Measurements from ENCODE around the gene PRKN.

DNA sequence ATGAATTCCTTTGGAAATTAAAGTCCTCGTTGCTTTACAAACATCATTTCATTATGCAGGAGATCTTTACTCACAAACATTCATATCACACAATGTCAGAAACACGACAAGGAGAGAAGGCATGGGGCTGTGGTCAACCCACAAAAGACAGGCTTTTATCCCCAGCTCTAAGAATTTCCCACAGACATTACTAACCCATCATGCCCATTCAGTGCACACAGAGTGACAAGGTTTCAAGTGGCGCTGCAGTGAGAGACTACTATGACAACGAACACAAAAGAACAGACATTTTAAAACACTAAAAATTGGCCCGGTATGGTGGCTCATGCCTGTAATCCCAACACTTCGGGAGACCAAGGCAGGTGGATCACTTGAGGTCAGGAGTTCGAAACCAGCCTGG is 873.9 kb downstream of the PRKN start:
- TF ChIP-seq, protein P1, sequence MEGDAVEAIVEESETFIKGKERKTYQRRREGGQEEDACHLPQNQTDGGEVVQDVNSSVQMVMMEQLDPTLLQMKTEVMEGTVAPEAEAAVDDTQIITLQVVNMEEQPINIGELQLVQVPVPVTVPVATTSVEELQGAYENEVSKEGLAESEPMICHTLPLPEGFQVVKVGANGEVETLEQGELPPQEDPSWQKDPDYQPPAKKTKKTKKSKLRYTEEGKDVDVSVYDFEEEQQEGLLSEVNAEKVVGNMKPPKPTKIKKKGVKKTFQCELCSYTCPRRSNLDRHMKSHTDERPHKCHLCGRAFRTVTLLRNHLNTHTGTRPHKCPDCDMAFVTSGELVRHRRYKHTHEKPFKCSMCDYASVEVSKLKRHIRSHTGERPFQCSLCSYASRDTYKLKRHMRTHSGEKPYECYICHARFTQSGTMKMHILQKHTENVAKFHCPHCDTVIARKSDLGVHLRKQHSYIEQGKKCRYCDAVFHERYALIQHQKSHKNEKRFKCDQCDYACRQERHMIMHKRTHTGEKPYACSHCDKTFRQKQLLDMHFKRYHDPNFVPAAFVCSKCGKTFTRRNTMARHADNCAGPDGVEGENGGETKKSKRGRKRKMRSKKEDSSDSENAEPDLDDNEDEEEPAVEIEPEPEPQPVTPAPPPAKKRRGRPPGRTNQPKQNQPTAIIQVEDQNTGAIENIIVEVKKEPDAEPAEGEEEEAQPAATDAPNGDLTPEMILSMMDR (IDR thresholded peaks at IDR 0.05; ENCODE audit: extremely low read depth in 1 of 2, insufficient read depth in 1 of 2, low read depth in 1 of 2, low read length in 2 of 2): no peak
- TF ChIP-seq POLR2A (IDR thresholded peaks at IDR 0.05; ENCODE audit: low read depth, low read length) (no peak), POLR2AphosphoS5 (IDR thresholded peaks at IDR 0.05; ENCODE audit: insufficient read depth, low read depth, low read length) (no peak), MAX (IDR thresholded peaks at IDR 0.05; ENCODE audit: insufficient read depth, insufficient read length) (no peak), EZH2 (IDR thresholded peaks at IDR 0.05; ENCODE audit: borderline replicate concordance, low read depth, low read length, severe bottlenecking) (no peak), GATA2 (IDR thresholded peaks at IDR 0.05; ENCODE audit: insufficient read depth, insufficient read length, low read depth, low read length) (no peak), MYC (IDR thresholded peaks at IDR 0.05; ENCODE audit: low read depth, low read length) (no peak), JUN (IDR thresholded peaks at IDR 0.05; ENCODE audit: borderline replicate concordance, insufficient read depth, insufficient read length, low read depth) (no peak)

Data from endothelial cell of umbilical vein (primary cell).